Mesodermal cell (in vitro differentiated cells): Measurements from ENCODE around the gene RALGPS1.

ENCODE experiments used
- H3K27ac ChIP-seq: 2 replicates; pipeline ENCODE4 v1.7.0; 2013; ENCODE audit warnings: mild to moderate bottlenecking, low read depth, low read length, moderate library complexity; ENCODE audit not compliant: severe bottlenecking
- H3K36me3 ChIP-seq: 2 replicates; pipeline ENCODE4 v1.7.1; 2013; ENCODE audit warnings: mild to moderate bottlenecking, low read length, moderate library complexity; ENCODE audit not compliant: control insufficient read depth, insufficient read depth
- H3K4me1 ChIP-seq: one replicate; pipeline ENCODE4 v1.7.1; 2013; ENCODE audit warnings: mild to moderate bottlenecking, low read length; ENCODE audit not compliant: insufficient read depth, control insufficient read depth, poor library complexity, severe bottlenecking
- H3K4me3 ChIP-seq: 2 replicates; pipeline ENCODE4 v1.7.0; 2013; ENCODE audit warnings: low read length, control low read depth, mild to moderate bottlenecking; ENCODE audit not compliant: insufficient read depth, poor library complexity, severe bottlenecking; ENCODE audit errors: extremely low read depth
- H3K9me3 ChIP-seq: 2 replicates; pipeline ENCODE4 v1.7.1; 2013; ENCODE audit warnings: mild to moderate bottlenecking, low read length, moderate library complexity; ENCODE audit not compliant: control insufficient read depth
- WGBS, 2 experiments: methylation state at CpG; one replicate each; pipeline ENCODE4 v1.1.5; 2013; ENCODE audit warnings: missing lambda C conversion rate in 2 of 2; ENCODE audit not compliant: insufficient coverage in 2 of 2; 5-methylcytosine and 5-hydroxymethylcytosine counted together

Gene RALGPS1

DNA sequence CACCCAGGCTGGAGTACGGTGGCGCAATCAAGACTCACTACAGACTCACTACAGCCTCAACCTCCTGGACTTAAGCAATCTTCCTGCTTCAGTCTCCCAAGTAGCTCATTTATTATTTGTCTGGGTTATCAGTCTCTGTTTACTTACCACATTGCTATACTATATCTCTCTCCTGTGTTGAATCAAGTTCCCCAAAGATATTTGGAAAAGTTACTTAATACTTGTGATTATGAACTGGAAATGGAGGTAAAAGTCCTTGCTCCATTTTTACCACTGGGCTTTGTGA lies 152.2 kb downstream of the RALGPS1 start:
- no peaks in the 10 kb centered on the region for H3K9me3 ChIP-seq
- no peak overlapping the region for H3K4me3 ChIP-seq
- no peaks in the 10 kb centered on the region for H3K36me3 ChIP-seq
- 94% methylated on average over 2 of the region's 2 CpGs; no CpG with 5 or more reads in 1 of the 2 experiments for WGBS, 2 experiments
- no peaks in the 10 kb centered on the region for H3K4me1 ChIP-seq
- no peak overlapping the region for H3K27ac ChIP-seq

DNA sequence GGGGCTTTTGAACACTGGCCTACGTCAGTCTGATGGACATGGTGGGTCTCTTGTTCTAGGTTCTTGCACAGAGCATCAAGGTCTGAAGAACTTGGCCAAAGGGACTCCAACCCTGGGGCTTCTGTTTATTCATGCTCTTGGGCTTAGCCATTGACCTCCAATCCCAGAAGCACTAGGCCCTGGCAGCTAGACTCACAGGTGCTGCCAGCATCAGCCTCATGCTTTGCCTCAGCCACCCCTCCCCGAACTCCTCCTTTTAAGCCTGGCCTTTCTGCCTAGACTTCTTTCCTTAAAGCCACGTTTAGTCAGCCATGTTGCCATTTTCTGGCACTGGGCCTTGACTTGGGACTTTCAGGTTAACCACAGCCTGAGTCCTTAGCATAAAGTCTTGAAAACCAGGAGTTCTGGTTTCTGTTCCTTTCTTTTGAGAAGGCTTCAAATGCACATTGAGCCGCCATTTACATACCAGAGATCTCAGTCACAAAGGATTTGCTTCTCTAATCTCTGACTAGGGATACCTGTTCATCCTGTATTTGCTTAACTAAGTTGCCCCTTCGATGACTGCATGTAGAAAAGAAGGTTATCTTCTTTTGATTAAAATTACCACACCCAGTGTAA lies 153.1 kb downstream of the RALGPS1 start:
- Histone ChIP-seq H3K27ac (no peak overlapping the region), H3K4me3 (no peak overlapping the region), H3K36me3 (no peaks in the 10 kb centered on the region), H3K9me3 (no peaks in the 10 kb centered on the region), H3K4me1 (no peaks in the 10 kb centered on the region)
- WGBS, 2 experiments: 91 to 93% methylated on average over 4 of the region's 5 CpGs

GRCh38 chr9:127074561-127075548 lies 160.3 kb downstream of the RALGPS1 start:
- Histone ChIP-seq H3K27ac (no peak overlapping the region), H3K9me3 (no peaks in the 10 kb centered on the region), H3K4me1 (peaks cover 12% of the 10 kb centered on the region), H3K36me3 (no peaks in the 10 kb centered on the region), H3K4me3 (no peak overlapping the region)
- WGBS, 2 experiments: 89 to 91% methylated on average over 2 of the region's 4 CpGs

- Histone ChIP-seq H3K27ac (no peak overlapping the region), H3K4me1 (peaks cover 12% of the 10 kb centered on the region), H3K9me3 (no peaks in the 10 kb centered on the region), H3K36me3 (no peaks in the 10 kb centered on the region), H3K4me3 (no peak overlapping the region)
- WGBS, 2 experiments: no CpG with 5 or more reads among the region's 2 CpGs
These were observed 161.2 kb downstream of the RALGPS1 start for GRCh38 chr9:127075624-127076372.

DNA sequence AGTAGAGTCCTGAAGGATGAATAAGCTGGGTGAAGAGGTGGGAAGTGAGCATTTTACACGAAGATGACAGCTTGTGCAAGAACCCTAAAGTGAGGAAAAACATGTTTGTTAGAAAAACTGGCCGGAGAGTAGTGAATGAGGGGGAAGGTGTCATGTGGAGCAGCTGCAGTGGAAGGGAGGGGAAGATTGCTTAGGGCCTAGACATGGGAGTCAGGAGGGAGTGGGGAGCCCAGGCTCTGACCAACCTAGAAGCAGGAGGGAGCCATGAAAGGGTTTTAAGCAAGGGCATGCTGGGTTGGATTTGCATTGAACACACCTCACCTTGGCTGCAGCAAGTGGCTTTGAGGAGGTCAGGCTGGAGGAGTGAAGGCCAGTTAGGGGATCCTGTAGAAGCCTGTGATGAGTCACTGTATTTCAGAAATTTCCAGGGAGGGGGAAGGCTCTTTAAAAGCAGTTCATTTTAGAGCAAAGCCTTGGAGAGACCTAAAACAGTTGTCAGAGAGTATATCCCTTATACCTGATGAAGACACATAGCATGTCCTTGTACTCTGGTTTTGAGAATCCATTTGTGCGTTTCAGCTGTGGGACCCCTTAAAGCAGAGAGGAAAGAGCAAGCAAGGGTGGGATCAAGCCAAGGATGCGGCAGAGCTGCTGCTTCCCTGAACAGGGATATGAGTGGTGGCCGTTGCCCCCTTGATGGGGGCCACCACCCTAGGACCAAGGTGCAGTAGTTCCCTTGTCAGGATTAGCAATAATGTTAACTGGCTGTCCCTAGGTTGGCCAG lies 162.5 kb downstream of the RALGPS1 start:
- Histone ChIP-seq H3K27ac (no peak overlapping the region), H3K4me1 (peaks cover 12% of the 10 kb centered on the region), H3K4me3 (no peak overlapping the region), H3K36me3 (no peaks in the 10 kb centered on the region), H3K9me3 (no peaks in the 10 kb centered on the region)
- 75 to 87% methylated on average over 4 to 5 of the region's 5 CpGs for WGBS, 2 experiments

GRCh38 chr9:127077644-127077946 lies 163.0 kb downstream of the RALGPS1 start:
- H3K9me3 ChIP-seq: no peaks in the 10 kb centered on the region

DNA sequence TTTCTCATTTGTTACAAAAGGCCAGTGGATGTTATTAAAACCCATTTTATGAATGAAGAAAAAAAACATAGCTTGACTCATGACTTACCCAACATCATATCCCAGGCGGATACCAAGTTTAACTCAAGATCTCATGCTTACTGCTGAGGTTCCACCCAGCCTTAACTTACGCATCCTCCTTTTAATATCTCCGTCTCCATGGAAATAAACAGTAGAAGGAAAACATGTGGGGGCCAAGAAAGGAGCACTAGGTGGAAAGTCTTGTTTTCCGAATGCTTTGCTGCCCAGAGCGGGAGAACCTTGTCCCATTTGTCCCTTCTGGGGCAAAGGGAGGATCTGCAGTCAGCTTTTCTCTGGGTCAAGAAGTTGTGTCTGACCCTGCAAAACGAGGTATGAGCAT lies 163.8 kb downstream of the RALGPS1 start:
- no peak overlapping the region for H3K4me3 ChIP-seq
- H3K27ac ChIP-seq: no peak overlapping the region
- 89 to 90% methylated on average over 2 to 5 of the region's 6 CpGs for WGBS, 2 experiments
- H3K4me1 ChIP-seq: peaks cover 12% of the 10 kb centered on the region
- H3K9me3 ChIP-seq: no peaks in the 10 kb centered on the region
- no peaks in the 10 kb centered on the region for H3K36me3 ChIP-seq

More at GRCh38 chr9:127077644-127077946, 163.0 kb downstream of the RALGPS1 start:
- 56 to 67% methylated on average over 2 of the region's 2 CpGs for WGBS, 2 experiments
- H3K27ac ChIP-seq: no peak overlapping the region
- no peak overlapping the region for H3K4me3 ChIP-seq
- peaks cover 12% of the 10 kb centered on the region for H3K4me1 ChIP-seq
- H3K36me3 ChIP-seq: no peaks in the 10 kb centered on the region

DNA sequence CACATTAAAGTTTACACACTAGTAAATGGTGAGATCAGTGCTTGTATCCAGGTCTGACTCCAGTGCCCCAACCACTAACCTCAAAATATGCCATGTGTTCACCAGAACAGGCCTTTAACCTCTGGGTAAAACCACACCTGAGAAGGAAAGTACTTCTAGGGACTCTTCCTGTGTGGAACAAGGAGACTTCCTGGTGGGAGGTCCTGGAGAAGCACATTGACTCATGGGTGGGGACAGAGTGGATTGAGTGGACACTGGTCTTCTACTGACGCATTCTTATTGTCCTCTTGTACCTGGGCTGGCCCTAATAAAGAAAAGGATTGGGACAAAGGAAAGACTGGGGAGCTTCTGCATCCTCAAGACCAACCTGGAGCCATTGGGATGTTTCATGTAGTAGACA lies 164.4 kb downstream of the RALGPS1 start:
- 92 to 100% methylated on average over 1 of the region's 1 CpG for WGBS, 2 experiments
- H3K36me3 ChIP-seq: no peaks in the 10 kb centered on the region
- no peaks in the 10 kb centered on the region for H3K9me3 ChIP-seq
- H3K4me1 ChIP-seq: peaks cover 16% of the 10 kb centered on the region
- H3K4me3 ChIP-seq: no peak overlapping the region
- no peak overlapping the region for H3K27ac ChIP-seq

GRCh38 chr9:127079446-127080140 lies 165.0 kb downstream of the RALGPS1 start:
- 92 to 96% methylated on average over 4 of the region's 8 CpGs for WGBS, 2 experiments
- H3K27ac ChIP-seq: no peak overlapping the region
- H3K4me1 ChIP-seq: peaks cover 16% of the 10 kb centered on the region
- no peaks in the 10 kb centered on the region for H3K9me3 ChIP-seq
- H3K36me3 ChIP-seq: no peaks in the 10 kb centered on the region
- H3K4me3 ChIP-seq: no peak overlapping the region
